Mesodermal cell (in vitro differentiated cells): ENCODE measurements around the gene LRRC14B.

Experiments
- H3K27ac ChIP-seq: 2 replicates; pipeline ENCODE4 v1.7.0; 2013; ENCODE audit warnings: mild to moderate bottlenecking, low read depth, low read length, moderate library complexity; ENCODE audit not compliant: severe bottlenecking
- H3K36me3 ChIP-seq: 2 replicates; pipeline ENCODE4 v1.7.1; 2013; ENCODE audit warnings: mild to moderate bottlenecking, low read length, moderate library complexity; ENCODE audit not compliant: control insufficient read depth, insufficient read depth
- H3K4me1 ChIP-seq: one replicate; pipeline ENCODE4 v1.7.1; 2013; ENCODE audit warnings: mild to moderate bottlenecking, low read length; ENCODE audit not compliant: insufficient read depth, control insufficient read depth, poor library complexity, severe bottlenecking
- H3K4me3 ChIP-seq: 2 replicates; pipeline ENCODE4 v1.7.0; 2013; ENCODE audit warnings: low read length, control low read depth, mild to moderate bottlenecking; ENCODE audit not compliant: insufficient read depth, poor library complexity, severe bottlenecking; ENCODE audit errors: extremely low read depth
- H3K9me3 ChIP-seq: 2 replicates; pipeline ENCODE4 v1.7.1; 2013; ENCODE audit warnings: mild to moderate bottlenecking, low read length, moderate library complexity; ENCODE audit not compliant: control insufficient read depth
- WGBS, 2 experiments: methylation state at CpG; one replicate each; pipeline ENCODE4 v1.1.5; 2013; ENCODE audit warnings: missing lambda C conversion rate in 2 of 2; ENCODE audit not compliant: insufficient coverage in 2 of 2; 5-methylcytosine and 5-hydroxymethylcytosine counted together

The LRRC14B gene

GRCh38 chr5:201672-202071, 10.4 kb downstream of the LRRC14B start:
- peaks cover 2% of the 10 kb centered on the region for H3K4me1 ChIP-seq
- H3K4me3 ChIP-seq: no peak overlapping the region
- WGBS, 2 experiments: 83 to 90% methylated on average over 8 of the region's 8 CpGs
- no peaks in the 10 kb centered on the region for H3K9me3 ChIP-seq
- H3K36me3 ChIP-seq: peaks cover 36% of the 10 kb centered on the region
- no peak overlapping the region for H3K27ac ChIP-seq

- WGBS, 2 experiments: 93 to 94% methylated on average over 25 to 26 of the region's 26 CpGs
Observed at GRCh38 chr5:203246-203930, 12.1 kb downstream of the LRRC14B start.

GRCh38 chr5:204001-204400, 12.7 kb downstream of the LRRC14B start:
- Histone ChIP-seq H3K9me3 (no peaks in the 10 kb centered on the region), H3K36me3 (peaks cover 30% of the 10 kb centered on the region), H3K27ac (no peak overlapping the region), H3K4me3 (no peak overlapping the region), H3K4me1 (peaks cover 21% of the 10 kb centered on the region)
- WGBS, 2 experiments: 100% methylated on average over 2 to 3 of the region's 6 CpGs

More at GRCh38 chr5:203246-203930, 12.1 kb downstream of the LRRC14B start:
- no peaks in the 10 kb centered on the region for H3K9me3 ChIP-seq
- H3K27ac ChIP-seq: no peak overlapping the region
- H3K36me3 ChIP-seq: peaks cover 36% of the 10 kb centered on the region
- peaks cover 16% of the 10 kb centered on the region for H3K4me1 ChIP-seq
- no peak overlapping the region for H3K4me3 ChIP-seq

- Histone ChIP-seq H3K9me3 (no peaks in the 10 kb centered on the region), H3K36me3 (peaks cover 28% of the 10 kb centered on the region), H3K27ac (no peak overlapping the region), H3K4me3 (no peak overlapping the region), H3K4me1 (peaks cover 21% of the 10 kb centered on the region)
Observed at GRCh38 chr5:204462-204861, 13.2 kb downstream of the LRRC14B start.

GRCh38 chr5:204966-205670, 13.8 kb downstream of the LRRC14B start:
- peaks cover 21% of the 10 kb centered on the region for H3K4me1 ChIP-seq
- H3K9me3 ChIP-seq: no peaks in the 10 kb centered on the region
- peaks cover 28% of the 10 kb centered on the region for H3K36me3 ChIP-seq
- WGBS, 2 experiments: 94% methylated on average over 28 to 30 of the region's 30 CpGs
- no peak overlapping the region for H3K4me3 ChIP-seq
- no peak overlapping the region for H3K27ac ChIP-seq

- H3K4me3 ChIP-seq: no peak overlapping the region
- peaks cover 21% of the 10 kb centered on the region for H3K4me1 ChIP-seq
- H3K9me3 ChIP-seq: no peaks in the 10 kb centered on the region
- H3K27ac ChIP-seq: no peak overlapping the region
- H3K36me3 ChIP-seq: peaks cover 28% of the 10 kb centered on the region
- WGBS, 2 experiments: 92 to 95% methylated on average over 9 to 11 of the region's 11 CpGs
Observed at GRCh38 chr5:206406-206805, 15.1 kb downstream of the LRRC14B start.

- no peak overlapping the region for H3K4me3 ChIP-seq
- 79% methylated on average over 5 to 6 of the region's 8 CpGs for WGBS, 2 experiments
Observed at GRCh38 chr5:206927-207536, 15.7 kb downstream of the LRRC14B start.

GRCh38 chr5:207599-207998, 16.3 kb downstream of the LRRC14B start:
- peaks cover 21% of the 10 kb centered on the region for H3K4me1 ChIP-seq
- 58 to 73% methylated on average over 13 to 14 of the region's 14 CpGs for WGBS, 2 experiments
- H3K36me3 ChIP-seq: peaks cover 28% of the 10 kb centered on the region
- no peak overlapping the region for H3K27ac ChIP-seq
- no peaks in the 10 kb centered on the region for H3K9me3 ChIP-seq
- no peak overlapping the region for H3K4me3 ChIP-seq

More at GRCh38 chr5:206927-207536, 15.7 kb downstream of the LRRC14B start:
- H3K36me3 ChIP-seq: peaks cover 28% of the 10 kb centered on the region
- no peaks in the 10 kb centered on the region for H3K9me3 ChIP-seq
- peak overlapping the region; percentile 43 for H3K27ac ChIP-seq
- H3K4me1 ChIP-seq: peaks cover 21% of the 10 kb centered on the region

GRCh38 chr5:208449-209114, 17.3 kb downstream of the LRRC14B start:
- Histone ChIP-seq H3K9me3 (no peaks in the 10 kb centered on the region), H3K36me3 (peaks cover 25% of the 10 kb centered on the region), H3K4me1 (peaks cover 21% of the 10 kb centered on the region), H3K4me3 (no peak overlapping the region), H3K27ac (no peak overlapping the region)
- 92 to 93% methylated on average over 8 to 10 of the region's 15 CpGs for WGBS, 2 experiments

- peaks cover 16% of the 10 kb centered on the region for H3K36me3 ChIP-seq
- H3K4me3 ChIP-seq: no peak overlapping the region
- H3K27ac ChIP-seq: no peak overlapping the region
- peaks cover under 1% of the 10 kb centered on the region for H3K4me1 ChIP-seq
- WGBS, 2 experiments: 98 to 99% methylated on average over 7 to 10 of the region's 12 CpGs
- no peaks in the 10 kb centered on the region for H3K9me3 ChIP-seq
Observed at GRCh38 chr5:213803-214395, 22.6 kb downstream of the LRRC14B start.
